Non-pigmented ciliary epithelial cell (primary cell): ENCODE measurements around the gene SNX9.
"Not testable (repeated sequence)": the region's sequence is repeated elsewhere in the genome, so short reads cannot be mapped to it uniquely, and the experiment has no call there.

Experiments
- DNase-seq: peaks from one replicate; pipeline ENCODE4 v3.0.0-alpha.2; 2010; ENCODE audit warnings: low read depth

Gene SNX9

GRCh38 chr6:157831424-157832249 lies 8.6 kb downstream of the SNX9 start:
- no peak for DNase-seq

- DNase-seq, result no peak
Observed at GRCh38 chr6:157832250-157832967, 9.4 kb downstream of the SNX9 start.

GRCh38 chr6:157834549-157834948 lies 11.5 kb downstream of the SNX9 start:
- no peak for DNase-seq

- DNase-seq, result no peak
Observed at GRCh38 chr6:157838718-157839430, 15.8 kb downstream of the SNX9 start.

GRCh38 chr6:157839606-157840005 lies 16.6 kb downstream of the SNX9 start:
- no peak for DNase-seq

- no peak for DNase-seq
Observed at GRCh38 chr6:157840261-157840660, 17.2 kb downstream of the SNX9 start.

GRCh38 chr6:157840776-157841175 lies 17.7 kb downstream of the SNX9 start:
- DNase-seq, result peak; percentile 42

GRCh38 chr6:157841211-157841840 lies 18.3 kb downstream of the SNX9 start:
- no peak for DNase-seq

- no peak for DNase-seq
Observed at GRCh38 chr6:157842212-157842611, 19.2 kb downstream of the SNX9 start.

GRCh38 chr6:157844196-157844595 lies 21.1 kb downstream of the SNX9 start:
- DNase-seq, result not testable (repeated sequence)

- no peak for DNase-seq
Observed at GRCh38 chr6:157845493-157846259, 22.6 kb downstream of the SNX9 start.

GRCh38 chr6:157847846-157848245 lies 24.8 kb downstream of the SNX9 start:
- DNase-seq, result no peak

GRCh38 chr6:157848693-157849092 lies 25.6 kb downstream of the SNX9 start:
- DNase-seq, result no peak

GRCh38 chr6:157849288-157850017 lies 26.4 kb downstream of the SNX9 start:
- no peak for DNase-seq

GRCh38 chr6:157850030-157850429 lies 27.0 kb downstream of the SNX9 start:
- no peak for DNase-seq

GRCh38 chr6:157853018-157853805 lies 30.2 kb downstream of the SNX9 start:
- DNase-seq, result no peak

GRCh38 chr6:157853902-157854502 lies 31.0 kb downstream of the SNX9 start:
- DNase-seq, result no peak

- no peak for DNase-seq
Observed at GRCh38 chr6:157855325-157855724, 32.3 kb downstream of the SNX9 start.

- not testable (repeated sequence) for DNase-seq
Observed at GRCh38 chr6:157855804-157856203, 32.8 kb downstream of the SNX9 start.

- not testable (repeated sequence) for DNase-seq
Observed at GRCh38 chr6:157858664-157859063, 35.6 kb downstream of the SNX9 start.
